Right cardiac atrium (tissue), 5 donors: Measurements from ENCODE around the gene POLR2C. TPM values are rescaled to one million over a fixed set of nuclear protein-coding genes. Genes with fewer than 3 reads are reported as not detected.

Source experiments
- ATAC-seq, 2 donors: fragments of 200-7000 bp; cut with Tn5 transposase; one replicate each; pipeline versions ENCODE4 v1.8.0 to v1.9.1; 2020; ENCODE audit warnings: moderate library complexity in 2 of 2, mild to moderate bottlenecking in 1 of 2
- DNase-seq, 3 donors: peaks; one replicate each; pipeline ENCODE4 v3.0.0-alpha.2; 2020
- H3K27ac ChIP-seq: one replicate; pipeline ENCODE4 v1.5.1; 2013; ENCODE audit warnings: mild to moderate bottlenecking, low read length, control low read depth, moderate library complexity
- H3K27me3 ChIP-seq: one replicate; pipeline ENCODE4 v1.6.1; 2013; ENCODE audit not compliant: control insufficient read depth, insufficient read depth
- H3K4me1 ChIP-seq: one replicate; pipeline ENCODE4 v1.6.1; 2013; ENCODE audit warnings: low read length; ENCODE audit not compliant: control insufficient read depth, insufficient read depth
- H3K4me3 ChIP-seq: one replicate; pipeline ENCODE4 v1.5.1; 2013; ENCODE audit warnings: low read length, control low read depth
- H3K9me3 ChIP-seq: one replicate; pipeline ENCODE4 v1.6.1; 2013; ENCODE audit warnings: low read length; ENCODE audit not compliant: control insufficient read depth
- WGBS: extraction: QIAGEN DNeasy Blood & Tissue Kit; methylation state at CpG from one replicate; pipeline ENCODE4 v1.1.7; 2013; 5-methylcytosine and 5-hydroxymethylcytosine counted together
- intact Hi-C, 4 donors: fragments of 100-400 bp; cut with DNase I; formaldehyde crosslinking; loops; one replicate each; pipeline versions ENCODE4 v1.11.0 to v1.14.0; 2022 to 2023
- polyA plus RNA-seq: library from polyadenylated mRNA; stranded (reverse); fragments of 200-250 nt; gene quantifications from one replicate; pipeline ENCODE4 v1.2.3, GENCODE V29; 2013
- total RNA-seq, 4 donors: library from RNA; stranded (reverse); fragmentation: NEBNext Ultra II Directional; extraction: Animal tissue kit (Norgen Biotek cat#: 25700); gene quantifications; one replicate each; pipeline ENCODE4 v1.2.1, GENCODE V29; 2021
- donor health status: healthy with polysubstance abuse.
- donor health status: DM: no; HTN: yes; CAD: no.
- donor health status: DM: no; HTN: no; CAD: no.
- donor health status: DM: no; HTN: yes; CAD: no; lungs with severe emphysema.
- donor health status: DM: yes; HTN: yes; CAD: no.

POLR2C gene
- total and polyA plus RNA-seq, 5 donors = 36.8 to 47.7 (median 41.7) TPM

DNA sequence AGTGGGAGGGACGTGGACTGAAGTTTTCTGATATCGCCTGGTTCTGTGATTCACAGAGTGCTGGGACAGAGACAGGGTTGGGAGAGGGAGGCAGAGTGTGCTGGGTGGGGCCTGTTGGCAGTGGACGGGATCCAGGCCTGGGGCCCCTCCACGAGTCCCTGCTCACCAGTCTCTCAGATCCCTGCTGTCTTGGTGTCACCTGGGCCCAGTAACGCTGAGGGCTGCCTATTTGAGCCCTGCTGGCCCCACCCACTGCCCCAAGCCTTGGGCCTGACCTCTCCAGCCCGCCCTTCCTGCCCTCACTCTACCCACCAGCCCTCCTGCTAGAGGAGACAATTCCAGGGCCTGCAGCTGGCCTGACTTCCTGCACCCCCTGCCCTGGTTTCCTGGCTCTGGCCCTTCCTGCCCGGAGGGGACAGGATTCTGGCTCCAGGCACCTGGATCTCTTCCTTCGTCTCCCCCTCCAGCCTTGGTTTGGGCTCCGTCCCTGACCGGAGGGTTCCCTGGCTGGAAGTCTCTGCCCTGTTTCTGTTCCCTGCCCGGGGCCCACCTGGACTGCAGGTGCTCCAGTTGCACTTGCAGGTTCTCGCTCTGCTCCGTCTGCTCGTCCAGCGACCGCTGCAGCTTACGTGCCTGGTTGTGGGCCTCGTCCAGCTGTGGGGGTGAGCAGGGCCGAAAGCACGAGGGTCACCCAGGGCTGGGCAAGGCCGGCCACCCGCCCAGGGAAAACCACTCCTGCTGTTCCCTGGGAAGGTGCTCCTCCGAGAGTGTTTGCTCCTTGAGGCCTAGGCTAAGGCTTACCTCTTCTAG, 52.5 kb downstream of the POLR2C start:
- intact Hi-C loops = loop anchor here in 2 of 4 donors (5.0 to 10.0 kb wide), 4 partner anchors 33 to 210 kb away; partner anchors contain the start of gene POLR2C (in 1 of the 2)
- 73% methylated on average over 23 of the region's 23 CpGs for WGBS
- Histone ChIP-seq H3K9me3 (no peaks in the 10 kb centered on the region), H3K4me1 (no peaks in the 10 kb centered on the region), H3K27me3 (no peaks in the 10 kb centered on the region), H3K27ac (no peak overlapping the region), H3K4me3 (no peak overlapping the region)
- peak; percentile 53 to 58 for ATAC-seq
- DNase-seq = peak; percentile 42 to 72 (median 59)

DNA sequence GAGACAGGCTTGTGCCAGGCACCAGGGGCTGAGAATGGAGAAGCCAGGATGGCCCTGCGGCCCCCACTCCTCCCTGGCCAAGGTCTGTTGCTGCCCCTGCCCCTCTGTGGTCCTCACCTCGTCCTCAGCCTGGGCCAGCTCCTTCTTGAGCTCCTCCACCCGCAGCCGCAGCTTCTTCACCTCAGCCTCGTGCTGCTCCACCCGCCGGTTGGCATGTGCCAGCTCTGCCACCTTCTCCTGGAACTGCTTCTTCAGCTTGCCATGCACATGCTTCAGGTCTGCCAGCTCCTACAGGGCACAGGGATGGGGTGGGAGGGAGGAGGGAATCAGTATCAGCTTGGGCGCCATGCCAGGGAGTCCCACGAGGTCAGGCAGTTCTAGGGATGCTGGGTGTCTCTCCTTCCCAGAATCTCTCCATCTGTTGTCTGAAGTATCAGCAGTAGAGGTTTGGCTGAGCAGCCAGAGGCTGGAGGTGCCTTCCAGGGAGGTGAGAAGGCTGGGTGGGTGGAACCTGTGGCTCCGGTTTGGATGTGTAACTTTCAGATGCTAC, 53.8 kb downstream of the POLR2C start:
- no peaks in the 10 kb centered on the region for H3K27me3 ChIP-seq
- intact Hi-C loops = loop anchor here in 2 of 4 donors (5.0 to 10.0 kb wide), 4 partner anchors 34 to 211 kb away; partner anchors contain the start of gene POLR2C (in 1 of the 2)
- H3K9me3 ChIP-seq = no peaks in the 10 kb centered on the region
- no peak overlapping the region for H3K4me3 ChIP-seq
- DNase-seq (peak; percentile 11 to 50 (median 25)), ATAC-seq (no peak)
- 85% methylated on average over 10 of the region's 10 CpGs for WGBS
- no peak overlapping the region for H3K27ac ChIP-seq
- H3K4me1 ChIP-seq = no peaks in the 10 kb centered on the region

DNA sequence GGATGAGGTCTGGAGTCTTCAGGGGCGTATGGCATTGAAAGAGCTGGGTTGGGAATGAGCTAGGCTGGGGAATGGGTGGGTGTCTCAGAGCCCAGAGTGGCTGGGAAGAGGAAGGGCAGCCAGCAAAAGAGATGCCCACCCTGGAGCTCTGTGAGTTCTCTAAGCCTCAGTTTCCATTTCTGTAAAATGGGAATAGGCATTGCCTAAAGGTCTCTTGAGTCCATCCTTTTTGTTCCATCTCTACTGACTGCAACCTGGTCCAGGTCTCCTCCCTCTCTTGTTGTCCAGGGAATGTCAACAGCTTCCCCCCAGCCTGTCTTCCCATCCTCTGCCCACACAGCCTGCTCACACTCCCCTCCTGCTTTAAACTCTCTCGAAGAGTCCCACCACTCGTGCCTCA, 54.3 kb downstream of the POLR2C start:
- intact Hi-C loops = loop anchor here in 2 of 4 donors (5.0 to 10.0 kb wide), 4 partner anchors 34 to 212 kb away; partner anchors contain the start of gene POLR2C (in 1 of the 2)
- Histone ChIP-seq H3K27ac (no peak overlapping the region), H3K4me3 (no peak overlapping the region), H3K27me3 (no peaks in the 10 kb centered on the region), H3K9me3 (no peaks in the 10 kb centered on the region), H3K4me1 (no peaks in the 10 kb centered on the region)
- DNase-seq (no peak), ATAC-seq (no peak)
- 83% methylated on average over 3 of the region's 3 CpGs for WGBS

DNA sequence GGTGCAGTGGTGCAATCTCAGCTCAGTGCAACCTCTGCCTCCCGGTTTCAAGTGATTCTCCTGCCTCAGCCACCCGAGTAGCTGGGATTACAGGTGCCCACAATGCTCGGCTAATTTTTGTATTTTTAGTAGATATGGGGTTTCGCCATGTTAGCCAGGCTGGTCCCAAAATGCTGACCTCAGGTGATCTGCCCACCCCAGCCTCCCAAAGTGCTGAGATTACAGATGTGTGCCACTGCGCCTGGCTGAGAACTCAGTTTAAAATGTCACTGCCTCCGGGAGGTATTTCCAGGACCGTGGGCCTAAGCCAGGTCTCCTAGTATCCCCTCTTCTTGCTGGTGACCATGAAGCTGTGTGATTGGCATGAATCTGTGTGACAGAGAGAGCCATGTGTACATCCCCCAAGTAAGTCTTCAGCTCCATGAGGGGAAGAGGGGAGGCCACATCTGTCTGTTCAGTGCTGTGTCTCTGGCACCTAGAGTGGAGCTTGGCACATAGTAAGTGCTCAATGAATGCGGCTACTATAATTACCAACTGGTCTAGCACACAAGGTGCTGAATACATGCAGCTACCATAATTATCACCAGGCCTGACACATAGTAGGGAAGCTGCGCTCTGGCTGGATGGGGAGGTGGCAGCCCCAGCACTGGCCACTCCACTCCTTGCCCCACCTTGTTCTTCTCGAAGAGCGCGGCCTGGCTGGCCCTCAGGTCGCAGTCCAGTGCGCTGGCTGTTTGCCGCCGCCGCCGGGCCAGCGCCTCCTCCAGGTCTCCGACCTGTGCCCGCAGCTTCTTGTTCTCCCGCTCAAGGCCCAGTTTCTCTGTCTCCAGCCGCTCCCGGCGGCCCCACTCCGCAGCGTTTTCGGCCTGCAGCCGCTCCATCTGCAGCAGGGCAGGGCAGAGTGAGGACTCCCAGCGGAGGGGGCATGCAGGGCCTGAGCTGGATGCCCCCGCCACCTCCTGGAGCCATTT, 55.2 kb downstream of the POLR2C start:
- ATAC-seq (no peak), DNase-seq (peak in 1 of 3 donors; percentile 45)
- no peak overlapping the region for H3K4me3 ChIP-seq
- WGBS = 86% methylated on average over 31 of the region's 31 CpGs
- H3K27me3 ChIP-seq = no peaks in the 10 kb centered on the region
- no peaks in the 10 kb centered on the region for H3K4me1 ChIP-seq
- H3K27ac ChIP-seq = no peak overlapping the region
- no peaks in the 10 kb centered on the region for H3K9me3 ChIP-seq
- intact Hi-C loops = loop anchor here in 2 of 4 donors (5.0 to 10.0 kb wide), 4 partner anchors 35 to 213 kb away; partner anchors contain the start of gene POLR2C (in 1 of the 2)

DNA sequence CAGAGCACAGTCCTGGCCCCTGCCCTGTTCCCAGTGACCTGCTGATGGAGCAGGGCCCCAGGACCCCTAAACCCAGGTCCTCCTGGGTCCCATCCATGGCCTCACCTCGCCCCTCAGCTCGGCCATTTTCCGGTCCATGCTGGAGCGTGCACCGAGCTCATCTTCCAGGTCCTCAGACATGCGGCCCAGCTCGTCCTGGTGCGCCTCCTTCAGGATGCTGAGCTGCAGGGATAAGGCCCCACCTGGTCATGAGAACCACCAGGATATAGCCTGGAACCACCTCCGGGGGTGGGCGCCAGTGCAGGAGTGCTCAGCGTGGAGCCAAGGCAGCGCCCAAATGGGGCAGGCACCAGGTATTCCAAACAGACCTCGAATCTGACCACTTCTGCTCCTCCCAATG, 56.0 kb downstream of the POLR2C start:
- H3K4me3 ChIP-seq = no peak overlapping the region
- intact Hi-C loops = loop anchor here in 2 of 4 donors (5.0 to 10.0 kb wide), 4 partner anchors 36 to 214 kb away; partner anchors contain the start of gene POLR2C (in 1 of the 2)
- H3K4me1 ChIP-seq = no peaks in the 10 kb centered on the region
- no peaks in the 10 kb centered on the region for H3K27me3 ChIP-seq
- no peak for ATAC-seq
- no peaks in the 10 kb centered on the region for H3K9me3 ChIP-seq
- H3K27ac ChIP-seq = no peak overlapping the region
- DNase-seq = peak in 1 of 3 donors; percentile 28
- 90% methylated on average over 13 of the region's 13 CpGs for WGBS

DNA sequence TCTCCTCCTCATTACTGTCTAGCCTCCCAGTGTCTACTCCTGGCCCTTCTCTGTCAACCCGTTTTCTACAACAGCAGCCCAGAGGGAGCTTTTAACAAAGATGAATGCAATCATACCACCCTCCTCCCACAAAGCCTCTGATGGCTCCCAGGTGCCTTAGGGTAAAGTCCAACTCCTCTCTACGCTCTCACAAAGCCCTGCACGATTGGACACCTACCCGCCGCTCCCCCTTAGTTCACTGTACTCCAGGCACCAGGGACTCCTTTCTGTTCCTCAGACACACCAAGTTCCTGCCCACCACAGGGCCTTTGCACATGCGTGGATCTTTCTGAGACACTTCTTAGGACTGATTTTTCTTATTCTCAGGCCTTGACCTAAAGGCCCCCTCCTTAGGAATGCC, 56.4 kb downstream of the POLR2C start:
- intact Hi-C loops = loop anchor here in 2 of 4 donors (5.0 to 10.0 kb wide), 4 partner anchors 37 to 214 kb away; partner anchors contain the start of gene POLR2C (in 1 of the 2)
- Histone ChIP-seq H3K4me3 (no peak overlapping the region), H3K27me3 (no peaks in the 10 kb centered on the region), H3K27ac (no peak overlapping the region), H3K4me1 (no peaks in the 10 kb centered on the region), H3K9me3 (no peaks in the 10 kb centered on the region)
- DNase-seq (no peak), ATAC-seq (no peak)
- 90% methylated on average over 6 of the region's 6 CpGs for WGBS

DNA sequence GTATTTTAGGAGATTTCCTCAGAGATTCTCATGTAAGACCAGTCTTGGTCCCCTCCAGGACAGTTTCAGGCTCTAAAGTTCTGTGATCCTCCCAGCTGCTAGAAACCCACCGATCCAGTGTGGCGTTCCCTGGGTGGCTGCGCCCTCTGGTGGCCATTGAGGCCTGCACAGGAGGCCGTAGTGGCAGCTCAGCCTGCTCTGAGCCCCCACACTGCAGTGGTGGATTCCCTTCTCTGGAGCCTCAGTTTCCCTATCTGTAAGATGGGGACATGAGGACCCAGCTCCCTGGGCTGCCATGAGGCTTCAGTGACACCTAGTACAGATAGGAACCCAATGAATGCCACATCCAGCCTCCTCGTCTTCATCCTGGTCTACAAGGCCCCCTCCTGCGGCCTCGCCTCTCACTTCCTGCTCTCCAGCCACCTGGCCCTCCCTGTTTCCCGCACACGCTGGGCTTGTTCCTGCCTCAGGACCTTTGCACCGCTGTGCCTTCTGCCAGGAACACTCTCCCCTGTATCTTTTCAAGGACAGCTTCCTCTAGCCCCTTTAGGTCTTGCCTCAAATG, 57.4 kb downstream of the POLR2C start:
- H3K9me3 ChIP-seq = no peaks in the 10 kb centered on the region
- no peak overlapping the region for H3K27ac ChIP-seq
- H3K27me3 ChIP-seq = no peaks in the 10 kb centered on the region
- intact Hi-C loops = loop anchor here in 3 of 4 donors (5.0 to 10.0 kb wide), 5 partner anchors 38 to 218 kb away; partner anchors contain the start of gene POLR2C (in 1 of the 3)
- no peak overlapping the region for H3K4me3 ChIP-seq
- WGBS = 37% methylated on average over 10 of the region's 10 CpGs
- DNase-seq (peak; percentile 82 to 93 (median 92)), ATAC-seq (peak; percentile 81 to 82)
- H3K4me1 ChIP-seq = no peaks in the 10 kb centered on the region

Other genes starting within 250 kb of the POLR2C start
- 10 to 100 TPM; 44.8 to 58.4 (median 52.0) TPM for gene ARL2BP, start 217.4 kb upstream of the POLR2C start, total RNA-seq
- gene ARL2BP, start 217.4 kb upstream of the POLR2C start, polyA plus RNA-seq = 51.6 TPM
- 10 to 100 TPM in 3 of 4 donors, 1 to 10 TPM in 1; 6.3 to 13.8 (median 11.0) TPM for gene PLLP, start 178.0 kb upstream of the POLR2C start, total RNA-seq
- 11.8 TPM for gene PLLP, start 178.0 kb upstream of the POLR2C start, polyA plus RNA-seq
- gene CCL22, start 103.9 kb upstream of the POLR2C start, total RNA-seq = under 1 TPM in 1 of 4 donors, not detected in 3; 0.11 TPM
- gene CCL22, start 103.9 kb upstream of the POLR2C start, polyA plus RNA-seq = not detected
- 10 to 100 TPM in 2 of 4 donors, 1 to 10 TPM in 2; 8.2 to 14.2 (median 10.5) TPM for gene CX3CL1, start 90.2 kb upstream of the POLR2C start, total RNA-seq
- 22.9 TPM for gene CX3CL1, start 90.2 kb upstream of the POLR2C start, polyA plus RNA-seq
- gene CCL17, start 57.9 kb upstream of the POLR2C start, total RNA-seq = not detected
- not detected for gene CCL17, start 57.9 kb upstream of the POLR2C start, polyA plus RNA-seq
- gene CIAPIN1, start 15.3 kb upstream of the POLR2C start, total RNA-seq = 10 to 100 TPM; 40.2 to 63.2 (median 55.5) TPM
- 32.1 TPM for gene CIAPIN1, start 15.3 kb upstream of the POLR2C start, polyA plus RNA-seq
- gene COQ9, start 15.2 kb upstream of the POLR2C start, total RNA-seq = 100 to 1,000 TPM in 3 of 4 donors, 10 to 100 TPM in 1; 91.8 to 142 (median 134) TPM
- gene COQ9, start 15.2 kb upstream of the POLR2C start, polyA plus RNA-seq = 206 TPM
- gene DOK4, start 23.8 kb downstream of the POLR2C start, total RNA-seq = 10 to 100 TPM; 15.1 to 19.4 (median 16.5) TPM
- gene DOK4, start 23.8 kb downstream of the POLR2C start, polyA plus RNA-seq = 12.2 TPM
- gene CCDC102A, start 73.9 kb downstream of the POLR2C start, total RNA-seq = 10 to 100 TPM in 3 of 4 donors, 1 to 10 TPM in 1; 7.6 to 15.4 (median 11.0) TPM
- gene CCDC102A, start 73.9 kb downstream of the POLR2C start, polyA plus RNA-seq = 9.0 TPM
- under 1 TPM in 2 of 4 donors, not detected in 2; 0.11 to 0.29 TPM for gene ADGRG5, start 80.0 kb downstream of the POLR2C start, total RNA-seq
- 0.02 TPM for gene ADGRG5, start 80.0 kb downstream of the POLR2C start, polyA plus RNA-seq
- gene ADGRG1, start 166.0 kb downstream of the POLR2C start, total RNA-seq = 10 to 100 TPM; 10.2 to 24.1 (median 17.4) TPM
- gene ADGRG1, start 166.0 kb downstream of the POLR2C start, polyA plus RNA-seq = 15.0 TPM
- under 1 TPM; 0.11 to 0.66 (median 0.19) TPM for gene ADGRG3, start 205.6 kb downstream of the POLR2C start, total RNA-seq
- 0.11 TPM for gene ADGRG3, start 205.6 kb downstream of the POLR2C start, polyA plus RNA-seq
- not detected for gene DRC7, start 232.1 kb downstream of the POLR2C start, total RNA-seq
- gene DRC7, start 232.1 kb downstream of the POLR2C start, polyA plus RNA-seq = not detected